HCT116 (cell line): ENCODE measurements around the gene LRFN2. TPM values are rescaled to one million over a fixed set of nuclear protein-coding genes. Genes with fewer than 3 reads are reported as not detected.

Source experiments
- ATAC-seq: fragments of 200-7000 bp; cut with Tn5 transposase; 2 replicates; pipeline ENCODE4 v1.9.1; 2020; ENCODE audit warnings: mild to moderate bottlenecking, moderate library complexity
- BruUV-seq: library from RNA; stranded (reverse); fragments of 400-500 nt; replicated peaks from 2 replicates; lab custom pipeline; 2021; lab: Mats Ljungman, UMichigan
- CTCF ChIA-PET: fragments of 300-600 bp; sonication (Branson Sonifier 250); formaldehyde crosslinking; loops from one replicate; lab custom pipeline; 2021; ENCODE audit warnings: antibody characterized with exemption; lab: Charles Lee
- POLR2A ChIA-PET: fragments of 300-600, 350-600 bp; sonication (Branson Sonifier 250); formaldehyde crosslinking; loops from one replicate; lab custom pipeline; 2021; ENCODE audit warnings: antibody characterized with exemption; lab: Charles Lee
- RAD21 ChIA-PET, 2 experiments: fragments of 300-600 bp; sonication (Branson Sonifier 250); formaldehyde crosslinking; loops; one replicate each; lab custom pipeline; 2023; ENCODE audit warnings: low total read pairs in 2 of 2; ENCODE audit not compliant: uncharacterized antibody in 2 of 2, unreplicated experiment in 2 of 2, low non-redundant PET in 1 of 2; lab: Charles Lee
- DNase-seq: peaks from one replicate; pipeline ENCODE4 v3.0.0-alpha.2; 2010; ENCODE audit warnings: low read depth, low spot score
- H2AFZ ChIP-seq: fragments of 200-600 bp; shearing (Covaris generic), sonication (generic); 2 replicates; pipeline ENCODE4 v1.6.1; 2017; ENCODE audit warnings: low read depth, mixed run types, mixed read lengths, antibody characterized with exemption, low read length; ENCODE audit not compliant: poor library complexity, severe bottlenecking
- H3K27ac ChIP-seq: 2 replicates; pipeline ENCODE4 v1.5.1; 2012; ENCODE audit warnings: low read depth, low read length
- H3K27me3 ChIP-seq: fragments of 200-600 bp; sonication (generic); 2 replicates; pipeline ENCODE4 v1.6.1; 2016; ENCODE audit warnings: mixed run types, low read length, mixed read lengths; ENCODE audit not compliant: insufficient read depth
- H3K36me3 ChIP-seq, 2 experiments: fragments of 200-500 bp in 1 of 2; fragments of 200-600 bp in 1 of 2; sonication (Bioruptor generic) in 1 of 2; sonication (generic) in 1 of 2; 2 replicates each; pipeline versions ENCODE4 v1.5.1 to v1.6.1; 2014 to 2016; ENCODE audit warnings: low read length in 2 of 2, inconsistent platforms in 1 of 2, mixed read lengths in 1 of 2, mixed run types in 1 of 2; ENCODE audit not compliant: insufficient read depth in 2 of 2, control insufficient read depth in 1 of 2
- H3K4me1 ChIP-seq, 2 experiments: fragments of 200-600 bp in 1 of 2; sonication (generic) in 1 of 2; 2 replicates each; pipeline versions ENCODE4 v1.5.1 to v1.6.1; 2012 to 2017; ENCODE audit warnings: low read length in 2 of 2, inconsistent platforms in 1 of 2, mild to moderate bottlenecking in 1 of 2, mixed read lengths in 1 of 2, mixed run types in 1 of 2, moderate library complexity in 1 of 2; ENCODE audit not compliant: insufficient read depth in 2 of 2, control insufficient read depth in 1 of 2
- H3K4me2 ChIP-seq: fragments of 200-600 bp; sonication (generic); 2 replicates; pipeline ENCODE4 v1.6.1; 2017; ENCODE audit warnings: mixed run types, low read length, mixed read lengths
- H3K4me3 ChIP-seq, 2 experiments: fragments of 200-600 bp in 1 of 2; sonication (generic) in 1 of 2; replicated peaks in 1 of 2; 2 replicates each; pipeline ENCODE4 v1.5.1; 2011 to 2016; ENCODE audit warnings: low read length in 2 of 2, control low read depth in 1 of 2, low read depth in 1 of 2, mild to moderate bottlenecking in 1 of 2, mixed read lengths in 1 of 2, mixed run types in 1 of 2
- H3K79me2 ChIP-seq: fragments of 200-600 bp; sonication (generic); 2 replicates; pipeline ENCODE4 v1.6.1; 2017; ENCODE audit warnings: mild to moderate bottlenecking, mixed run types, low read length, moderate library complexity, mixed read lengths; ENCODE audit not compliant: insufficient read depth
- H3K9ac ChIP-seq: fragments of 200-600 bp; sonication (generic); 2 replicates; pipeline ENCODE4 v1.6.1; 2016; ENCODE audit warnings: low read length, mixed read lengths
- H3K9me2 ChIP-seq: fragments of 200-600 bp; sonication (generic), shearing (Covaris generic); 2 replicates; pipeline ENCODE4 v1.6.1; 2017; ENCODE audit warnings: mixed run types, mild to moderate bottlenecking, moderate library complexity; ENCODE audit not compliant: insufficient read depth
- H3K9me3 ChIP-seq, 2 experiments: fragments of 200-500 bp in 1 of 2; fragments of 200-600 bp in 1 of 2; sonication (Bioruptor generic) in 1 of 2; sonication (generic) in 1 of 2; 2 replicates each; pipeline ENCODE4 v1.6.1; 2014 to 2017; ENCODE audit warnings: low read length in 2 of 2, mixed read lengths in 2 of 2, inconsistent platforms in 1 of 2, low read depth in 1 of 2, mild to moderate bottlenecking in 1 of 2, mixed run types in 1 of 2, moderate library complexity in 1 of 2; ENCODE audit not compliant: control insufficient read depth in 1 of 2, insufficient read depth in 1 of 2
- H4K20me1 ChIP-seq: fragments of 200-600 bp; sonication (generic), shearing (Covaris generic); 2 replicates; pipeline ENCODE4 v1.6.1; 2017; ENCODE audit warnings: mixed run types, mild to moderate bottlenecking, moderate library complexity; ENCODE audit not compliant: insufficient read depth
- CBX3 ChIP-seq: IDR thresholded peaks from 2 replicates; pipeline ENCODE4 v1.6.1; 2012; ENCODE audit warnings: low read depth
- CEBPB ChIP-seq: IDR thresholded peaks from 2 replicates; pipeline ENCODE4 v1.6.1; 2012; ENCODE audit warnings: low read depth
- EGR1 ChIP-seq: IDR thresholded peaks from 2 replicates; pipeline ENCODE4 v1.6.1; 2012; ENCODE audit warnings: low read depth
- EZH2phosphoT487 ChIP-seq: fragments of 200-600 bp; IDR thresholded peaks from 2 replicates; pipeline ENCODE4 v1.6.1; 2018; ENCODE audit warnings: antibody characterized with exemption, borderline replicate concordance
- FOSL1 ChIP-seq: IDR thresholded peaks from 2 replicates; pipeline ENCODE4 v1.6.1; 2012; ENCODE audit warnings: low read depth
- POLR2A ChIP-seq: IDR thresholded peaks from 2 replicates; pipeline ENCODE4 v1.7.0; 2011; ENCODE audit warnings: borderline replicate concordance; ENCODE audit not compliant: insufficient read depth, insufficient read length; ENCODE audit errors: extremely low read depth
- RAD21 ChIP-seq: IDR thresholded peaks from 2 replicates; pipeline ENCODE4 v1.6.1; 2012; ENCODE audit warnings: low read depth, mild to moderate bottlenecking
- SIN3A ChIP-seq: IDR thresholded peaks from 2 replicates; pipeline ENCODE4 v1.6.1; 2012; ENCODE audit warnings: low read depth
- SP1 ChIP-seq: IDR thresholded peaks from 2 replicates; pipeline ENCODE4 v1.6.1; 2012; ENCODE audit warnings: low read depth
- ZFX ChIP-seq: fragments of 450-650 bp; IDR thresholded peaks from 2 replicates; pipeline ENCODE4 v1.6.1; 2017
- ZNF274 ChIP-seq: fragments of 200-500 bp; sonication (Bioruptor generic); IDR thresholded peaks from 2 replicates; pipeline ENCODE4 v1.6.1; 2014; ENCODE audit warnings: mild to moderate bottlenecking, low read depth, low read length, inconsistent platforms
- intact Hi-C: fragments of 100-400 bp; cut with micrococcal nuclease; formaldehyde crosslinking; loops from 2 replicates; pipeline ENCODE4 v1.10.0; 2022
- total RNA-seq: library from RNA; stranded (reverse); gene quantifications from one replicate; pipeline ENCODE4 v1.2.1, GENCODE V29; 2021; ENCODE audit not compliant: unreplicated experiment
- TF ChIP-seq, protein P1 (sequence below): IDR thresholded peaks from 2 replicates; pipeline ENCODE4 v1.6.1; 2012; ENCODE audit warnings: low read depth
- TF ChIP-seq, protein P2 (sequence below): IDR thresholded peaks from 2 replicates; pipeline ENCODE4 v1.6.1; 2012
- TF ChIP-seq, protein P3 (sequence below): IDR thresholded peaks from 2 replicates; pipeline ENCODE4 v1.6.1; 2012
- TF ChIP-seq, protein P4 (sequence below): IDR thresholded peaks from 2 replicates; pipeline ENCODE4 v1.6.1; 2011; ENCODE audit warnings: mild to moderate bottlenecking, low read length, moderate library complexity; ENCODE audit not compliant: insufficient replicate concordance; ENCODE audit errors: extremely low read depth
- TF ChIP-seq, protein P5 (sequence below), 3 experiments: fragments of 200-600 bp in 1 of 3; sonication (generic) in 1 of 3; IDR thresholded peaks in 2 of 3; conservative IDR thresholded peaks in 1 of 3; 2 replicates each; pipeline ENCODE4 v1.5.1; 2012 to 2017; ENCODE audit warnings: low read depth in 2 of 3, low read length in 2 of 3, antibody characterized with exemption in 1 of 3, borderline replicate concordance in 1 of 3, control low read depth in 1 of 3, mild to moderate bottlenecking in 1 of 3, mixed read lengths in 1 of 3, mixed run types in 1 of 3, moderate library complexity in 1 of 3; ENCODE audit not compliant: insufficient read depth in 1 of 3

The LRFN2 gene
- total RNA-seq, 1 experiment from 2014 or later = not detected

DNA sequence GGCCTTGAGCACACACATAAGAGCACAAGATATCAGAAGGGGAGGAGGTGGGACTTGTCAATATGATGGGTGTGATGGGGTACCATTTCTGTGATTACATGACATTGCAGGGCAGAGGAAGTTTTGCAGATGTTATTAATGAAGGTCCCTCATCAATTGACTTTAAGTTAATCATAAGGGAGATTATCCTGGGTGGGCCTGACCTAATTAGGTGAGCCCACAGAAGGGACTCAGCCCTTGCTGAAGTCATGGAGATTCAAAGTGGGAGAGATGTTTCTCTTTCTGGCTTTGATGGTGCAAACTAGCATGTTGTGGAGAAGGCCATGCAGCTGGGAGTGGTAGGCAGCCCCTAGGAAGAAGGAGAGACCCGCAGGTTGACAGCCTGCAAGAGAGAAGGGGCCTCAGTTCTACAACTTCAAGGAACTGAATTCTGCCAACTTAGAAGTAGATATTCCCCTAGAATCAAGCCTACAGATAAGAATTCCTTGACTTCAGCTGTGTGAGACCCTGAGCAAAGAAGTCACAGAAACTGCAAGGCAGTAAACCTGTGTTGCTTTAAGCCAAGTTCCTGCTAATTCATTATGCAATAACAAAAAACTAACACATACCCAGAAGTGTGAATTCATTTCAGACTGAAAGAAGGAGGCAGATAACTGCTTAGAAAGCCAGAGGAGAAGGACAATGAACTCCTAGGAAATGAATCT is 131.3 kb downstream of the LRFN2 start:
- RAD21 ChIA-PET = no interaction called here
- BruUV-seq = no TSS peak
- DNase-seq (no peak), ATAC-seq (no peak)
- Histone ChIP-seq H3K79me2 (no peaks in the 10 kb centered on the region), H3K4me2 (no peak overlapping the region), H3K27me3 (peaks cover 53% of the 10 kb centered on the region), H2AFZ (no peak overlapping the region), H3K9me3 (no peaks in the 10 kb centered on the region), H3K4me3 (no peak overlapping the region), H3K9me2 (no peaks in the 10 kb centered on the region), H3K27ac (no peak overlapping the region), H3K36me3 (no peaks in the 10 kb centered on the region), H4K20me1 (no peaks in the 10 kb centered on the region), H3K4me1 (no peaks in the 10 kb centered on the region), H3K9ac (no peak overlapping the region)
- CTCF ChIA-PET = no interaction called here
- POLR2A ChIA-PET = no interaction called here
- TF ChIP-seq POLR2A (no peak), ZNF274 (no peak), SP1 (no peak), FOSL1 (no peak), CEBPB (no peak), ZFX (no peak), SIN3A (no peak), CBX3 (no peak), EGR1 (no peak), EZH2phosphoT487 (no peak), RAD21 (no peak)
- TF ChIP-seq, protein P1, sequence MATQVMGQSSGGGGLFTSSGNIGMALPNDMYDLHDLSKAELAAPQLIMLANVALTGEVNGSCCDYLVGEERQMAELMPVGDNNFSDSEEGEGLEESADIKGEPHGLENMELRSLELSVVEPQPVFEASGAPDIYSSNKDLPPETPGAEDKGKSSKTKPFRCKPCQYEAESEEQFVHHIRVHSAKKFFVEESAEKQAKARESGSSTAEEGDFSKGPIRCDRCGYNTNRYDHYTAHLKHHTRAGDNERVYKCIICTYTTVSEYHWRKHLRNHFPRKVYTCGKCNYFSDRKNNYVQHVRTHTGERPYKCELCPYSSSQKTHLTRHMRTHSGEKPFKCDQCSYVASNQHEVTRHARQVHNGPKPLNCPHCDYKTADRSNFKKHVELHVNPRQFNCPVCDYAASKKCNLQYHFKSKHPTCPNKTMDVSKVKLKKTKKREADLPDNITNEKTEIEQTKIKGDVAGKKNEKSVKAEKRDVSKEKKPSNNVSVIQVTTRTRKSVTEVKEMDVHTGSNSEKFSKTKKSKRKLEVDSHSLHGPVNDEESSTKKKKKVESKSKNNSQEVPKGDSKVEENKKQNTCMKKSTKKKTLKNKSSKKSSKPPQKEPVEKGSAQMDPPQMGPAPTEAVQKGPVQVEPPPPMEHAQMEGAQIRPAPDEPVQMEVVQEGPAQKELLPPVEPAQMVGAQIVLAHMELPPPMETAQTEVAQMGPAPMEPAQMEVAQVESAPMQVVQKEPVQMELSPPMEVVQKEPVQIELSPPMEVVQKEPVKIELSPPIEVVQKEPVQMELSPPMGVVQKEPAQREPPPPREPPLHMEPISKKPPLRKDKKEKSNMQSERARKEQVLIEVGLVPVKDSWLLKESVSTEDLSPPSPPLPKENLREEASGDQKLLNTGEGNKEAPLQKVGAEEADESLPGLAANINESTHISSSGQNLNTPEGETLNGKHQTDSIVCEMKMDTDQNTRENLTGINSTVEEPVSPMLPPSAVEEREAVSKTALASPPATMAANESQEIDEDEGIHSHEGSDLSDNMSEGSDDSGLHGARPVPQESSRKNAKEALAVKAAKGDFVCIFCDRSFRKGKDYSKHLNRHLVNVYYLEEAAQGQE = no peak
- TF ChIP-seq, protein P2, sequence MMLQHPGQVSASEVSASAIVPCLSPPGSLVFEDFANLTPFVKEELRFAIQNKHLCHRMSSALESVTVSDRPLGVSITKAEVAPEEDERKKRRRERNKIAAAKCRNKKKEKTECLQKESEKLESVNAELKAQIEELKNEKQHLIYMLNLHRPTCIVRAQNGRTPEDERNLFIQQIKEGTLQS = no peak
- TF ChIP-seq, protein P3, sequence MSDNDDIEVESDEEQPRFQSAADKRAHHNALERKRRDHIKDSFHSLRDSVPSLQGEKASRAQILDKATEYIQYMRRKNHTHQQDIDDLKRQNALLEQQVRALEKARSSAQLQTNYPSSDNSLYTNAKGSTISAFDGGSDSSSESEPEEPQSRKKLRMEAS = no peak
- TF ChIP-seq, protein P4, sequence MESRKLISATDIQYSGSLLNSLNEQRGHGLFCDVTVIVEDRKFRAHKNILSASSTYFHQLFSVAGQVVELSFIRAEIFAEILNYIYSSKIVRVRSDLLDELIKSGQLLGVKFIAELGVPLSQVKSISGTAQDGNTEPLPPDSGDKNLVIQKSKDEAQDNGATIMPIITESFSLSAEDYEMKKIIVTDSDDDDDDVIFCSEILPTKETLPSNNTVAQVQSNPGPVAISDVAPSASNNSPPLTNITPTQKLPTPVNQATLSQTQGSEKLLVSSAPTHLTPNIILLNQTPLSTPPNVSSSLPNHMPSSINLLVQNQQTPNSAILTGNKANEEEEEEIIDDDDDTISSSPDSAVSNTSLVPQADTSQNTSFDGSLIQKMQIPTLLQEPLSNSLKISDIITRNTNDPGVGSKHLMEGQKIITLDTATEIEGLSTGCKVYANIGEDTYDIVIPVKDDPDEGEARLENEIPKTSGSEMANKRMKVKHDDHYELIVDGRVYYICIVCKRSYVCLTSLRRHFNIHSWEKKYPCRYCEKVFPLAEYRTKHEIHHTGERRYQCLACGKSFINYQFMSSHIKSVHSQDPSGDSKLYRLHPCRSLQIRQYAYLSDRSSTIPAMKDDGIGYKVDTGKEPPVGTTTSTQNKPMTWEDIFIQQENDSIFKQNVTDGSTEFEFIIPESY = no peak
- TF ChIP-seq, protein P5, sequence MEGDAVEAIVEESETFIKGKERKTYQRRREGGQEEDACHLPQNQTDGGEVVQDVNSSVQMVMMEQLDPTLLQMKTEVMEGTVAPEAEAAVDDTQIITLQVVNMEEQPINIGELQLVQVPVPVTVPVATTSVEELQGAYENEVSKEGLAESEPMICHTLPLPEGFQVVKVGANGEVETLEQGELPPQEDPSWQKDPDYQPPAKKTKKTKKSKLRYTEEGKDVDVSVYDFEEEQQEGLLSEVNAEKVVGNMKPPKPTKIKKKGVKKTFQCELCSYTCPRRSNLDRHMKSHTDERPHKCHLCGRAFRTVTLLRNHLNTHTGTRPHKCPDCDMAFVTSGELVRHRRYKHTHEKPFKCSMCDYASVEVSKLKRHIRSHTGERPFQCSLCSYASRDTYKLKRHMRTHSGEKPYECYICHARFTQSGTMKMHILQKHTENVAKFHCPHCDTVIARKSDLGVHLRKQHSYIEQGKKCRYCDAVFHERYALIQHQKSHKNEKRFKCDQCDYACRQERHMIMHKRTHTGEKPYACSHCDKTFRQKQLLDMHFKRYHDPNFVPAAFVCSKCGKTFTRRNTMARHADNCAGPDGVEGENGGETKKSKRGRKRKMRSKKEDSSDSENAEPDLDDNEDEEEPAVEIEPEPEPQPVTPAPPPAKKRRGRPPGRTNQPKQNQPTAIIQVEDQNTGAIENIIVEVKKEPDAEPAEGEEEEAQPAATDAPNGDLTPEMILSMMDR (IDR thresholded peaks at IDR 0.05 in 2 of 3, conservative IDR thresholded peaks at IDR 0.05 in 1 of 3; ENCODE audit: borderline replicate concordance in 1 of 3, insufficient read depth in 1 of 3, low read depth in 2 of 3, low read length in 2 of 3) = no peak
- intact Hi-C loops = no loop called here
